ENCODE measurements around the gene BIRC5. TPM values are rescaled to one million over a fixed set of nuclear protein-coding genes. Genes with fewer than 3 reads are reported as not detected.

The BIRC5 gene
- total RNA-seq, 4 donors from 2014 or later: under 0.01 to 2.0 (median 0.13) TPM; not detected in 1

Small RNA genes within 50 kb of the gene (small RNA-seq; reads per million reads assigned to genes)
- gene AC087645.1: 0 reads per million in 3 donors

Other genes starting within 250 kb of the BIRC5 start
- gene TMC6, start 85.5 kb upstream of the BIRC5 start, total RNA-seq: 10 to 100 TPM; 14.4 to 21.4 (median 18.5) TPM
- 1 to 10 TPM; 1.3 to 5.3 (median 2.3) TPM for gene TMC8, start 83.5 kb upstream of the BIRC5 start, total RNA-seq
- gene C17orf99, start 67.9 kb upstream of the BIRC5 start, total RNA-seq: not detected
- 100 to 1,000 TPM in 2 of 4 donors, 10 to 100 TPM in 2; 63.1 to 164 (median 124) TPM for gene SYNGR2, start 45.7 kb upstream of the BIRC5 start, total RNA-seq
- 10 to 100 TPM in 2 of 4 donors, 1 to 10 TPM in 2; 7.9 to 22.1 (median 14.5) TPM for gene TK1, start 27.2 kb upstream of the BIRC5 start, total RNA-seq
- gene AFMID, start 26.9 kb upstream of the BIRC5 start, total RNA-seq: 10 to 100 TPM; 15.7 to 44.3 (median 25.4) TPM
- gene TMEM235, start 17.4 kb downstream of the BIRC5 start, total RNA-seq: not detected
- 1,000 to 10,000 TPM in 1 of 4 donors, 10 to 100 TPM in 3; 12.5 to 1,139 (median 39.3) TPM for gene SOCS3, start 145.8 kb downstream of the BIRC5 start, total RNA-seq
- 10 to 100 TPM; 30.7 to 45.9 (median 35.6) TPM for gene PGS1, start 164.4 kb downstream of the BIRC5 start, total RNA-seq